Esophagus squamous epithelium (tissue), 5 donors: ENCODE results near the gene INTS1. TPM values are rescaled to one million over a fixed set of nuclear protein-coding genes. Genes with fewer than 3 reads are reported as not detected.

Source experiments
- DNase-seq: peaks from one replicate; lab custom pipeline; 2025; lab: John Stamatoyannopoulos, UW
- H3K27ac ChIP-seq, 4 donors: fragments of 200-600 bp; sonication (generic); one replicate each; pipeline ENCODE4 v1.5.1; 2016 to 2019; ENCODE audit warnings: mild to moderate bottlenecking in 1 of 4
- H3K27me3 ChIP-seq, 4 donors: fragments of 200-600 bp; sonication (generic); 1 replicate in 3 of 4; 2 replicates in 1 of 4; pipeline versions ENCODE4 v1.5.1 to v1.6.0; 2017 to 2021; ENCODE audit warnings: antibody characterized with exemption in 1 of 4
- H3K36me3 ChIP-seq, 3 donors: fragments of 200-600 bp; sonication (generic); one replicate each; pipeline ENCODE4 v1.5.1; 2016 to 2019
- H3K4me1 ChIP-seq, 3 donors: fragments of 200-600 bp; sonication (generic); one replicate each; pipeline ENCODE4 v1.5.1; 2017 to 2019
- H3K4me3 ChIP-seq, 4 donors: fragments of 200-600 bp; sonication (generic); 1 replicate in 3 of 4; 2 replicates in 1 of 4; pipeline ENCODE4 v1.5.1; 2016 to 2019; ENCODE audit warnings: mild to moderate bottlenecking in 2 of 4, moderate library complexity in 1 of 4
- H3K9me3 ChIP-seq, 3 donors: fragments of 200-600 bp; sonication (generic); one replicate each; pipeline ENCODE4 v1.5.1; 2016 to 2019
- POLR2A ChIP-seq, 4 donors: fragments of 450-650 bp; IDR thresholded peaks; one replicate each; pipeline ENCODE4 v1.6.1; 2017; ENCODE audit warnings: antibody characterized with exemption in 4 of 4, mild to moderate bottlenecking in 4 of 4, moderate library complexity in 3 of 4
- WGBS, 2 donors: methylation state at CpG; one replicate each; pipeline ENCODE4 v1.1.5; 2018; 5-methylcytosine and 5-hydroxymethylcytosine counted together
- intact Hi-C: fragments of 100-400 bp; cut with DNase I; formaldehyde crosslinking; loops from one replicate; pipeline ENCODE4 v1.15.0; 2022
- total RNA-seq, 4 donors: library from RNA; depleted of rRNA; stranded (reverse); fragments of >200 nt; gene quantifications; one replicate each; pipeline ENCODE4 v1.1.0, GENCODE V29; 2016
- TF ChIP-seq, protein P1 (sequence below), 6 experiments: fragments of 450-650 bp in 4 of 6; fragments of 200-600 bp in 2 of 6; sonication (generic) in 2 of 6; IDR thresholded peaks; one replicate each; pipeline ENCODE4 v1.5.1; 2016 to 2019; ENCODE audit warnings: antibody characterized with exemption in 6 of 6, mild to moderate bottlenecking in 4 of 6, moderate library complexity in 4 of 6
- donor health status: DM: yes; HTN: yes; CAD: no.

Gene INTS1
- total RNA-seq, 4 donors from 2014 or later, result 27.8 to 45.3 (median 36.6) TPM

DNA sequence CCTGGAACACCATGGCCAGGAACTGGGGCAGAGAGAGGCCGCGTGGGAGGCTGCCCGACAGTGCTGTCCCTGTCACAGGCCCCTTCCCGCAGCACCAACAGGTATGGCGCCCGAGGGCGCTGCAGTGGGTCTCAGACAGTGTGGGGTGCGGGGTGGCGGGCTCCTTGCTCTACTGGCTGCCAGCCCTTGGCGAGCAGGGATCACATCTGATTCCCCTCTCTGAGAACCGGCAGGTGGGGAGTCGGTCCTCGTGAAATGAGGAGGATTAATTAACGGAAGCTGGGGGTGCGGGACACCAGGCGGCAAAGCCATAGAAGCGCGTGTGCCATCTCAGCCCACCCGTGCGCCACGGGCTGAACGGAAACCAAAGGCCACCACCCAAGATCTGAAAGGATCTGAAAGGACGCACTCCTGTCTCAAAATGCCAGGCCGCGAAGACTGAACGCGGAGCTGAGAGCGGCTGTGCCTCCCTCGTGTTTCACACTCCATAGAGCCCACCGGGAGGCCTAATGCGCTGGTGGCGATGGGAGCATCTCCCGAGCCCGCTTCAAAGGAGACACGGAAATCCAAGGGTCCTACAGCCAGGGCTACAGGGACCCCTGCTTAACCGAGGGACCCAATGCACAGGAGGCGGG, 6.8 kb downstream of the INTS1 start:
- Histone ChIP-seq H3K27ac (no peak overlapping the region), H3K4me1 (peaks cover 1 to 11% (median 8%) of the 10 kb centered on the region in 3 donors), H3K36me3 (peaks cover 35 to 100% (median 48%) of the 10 kb centered on the region in 3 donors), H3K27me3 (no peaks in the 10 kb centered on the region), H3K4me3 (no peak overlapping the region), H3K9me3 (no peaks in the 10 kb centered on the region)
- WGBS, 2 donors, result 95% methylated on average over 13 to 14 of the region's 37 CpGs
- intact Hi-C loops, result no loop called here
- no peak for DNase-seq
- TF ChIP-seq POLR2A (IDR thresholded peaks at IDR 0.05), result no peak
- TF ChIP-seq, protein P1, sequence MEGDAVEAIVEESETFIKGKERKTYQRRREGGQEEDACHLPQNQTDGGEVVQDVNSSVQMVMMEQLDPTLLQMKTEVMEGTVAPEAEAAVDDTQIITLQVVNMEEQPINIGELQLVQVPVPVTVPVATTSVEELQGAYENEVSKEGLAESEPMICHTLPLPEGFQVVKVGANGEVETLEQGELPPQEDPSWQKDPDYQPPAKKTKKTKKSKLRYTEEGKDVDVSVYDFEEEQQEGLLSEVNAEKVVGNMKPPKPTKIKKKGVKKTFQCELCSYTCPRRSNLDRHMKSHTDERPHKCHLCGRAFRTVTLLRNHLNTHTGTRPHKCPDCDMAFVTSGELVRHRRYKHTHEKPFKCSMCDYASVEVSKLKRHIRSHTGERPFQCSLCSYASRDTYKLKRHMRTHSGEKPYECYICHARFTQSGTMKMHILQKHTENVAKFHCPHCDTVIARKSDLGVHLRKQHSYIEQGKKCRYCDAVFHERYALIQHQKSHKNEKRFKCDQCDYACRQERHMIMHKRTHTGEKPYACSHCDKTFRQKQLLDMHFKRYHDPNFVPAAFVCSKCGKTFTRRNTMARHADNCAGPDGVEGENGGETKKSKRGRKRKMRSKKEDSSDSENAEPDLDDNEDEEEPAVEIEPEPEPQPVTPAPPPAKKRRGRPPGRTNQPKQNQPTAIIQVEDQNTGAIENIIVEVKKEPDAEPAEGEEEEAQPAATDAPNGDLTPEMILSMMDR (IDR thresholded peaks at IDR 0.05), result no peak

DNA sequence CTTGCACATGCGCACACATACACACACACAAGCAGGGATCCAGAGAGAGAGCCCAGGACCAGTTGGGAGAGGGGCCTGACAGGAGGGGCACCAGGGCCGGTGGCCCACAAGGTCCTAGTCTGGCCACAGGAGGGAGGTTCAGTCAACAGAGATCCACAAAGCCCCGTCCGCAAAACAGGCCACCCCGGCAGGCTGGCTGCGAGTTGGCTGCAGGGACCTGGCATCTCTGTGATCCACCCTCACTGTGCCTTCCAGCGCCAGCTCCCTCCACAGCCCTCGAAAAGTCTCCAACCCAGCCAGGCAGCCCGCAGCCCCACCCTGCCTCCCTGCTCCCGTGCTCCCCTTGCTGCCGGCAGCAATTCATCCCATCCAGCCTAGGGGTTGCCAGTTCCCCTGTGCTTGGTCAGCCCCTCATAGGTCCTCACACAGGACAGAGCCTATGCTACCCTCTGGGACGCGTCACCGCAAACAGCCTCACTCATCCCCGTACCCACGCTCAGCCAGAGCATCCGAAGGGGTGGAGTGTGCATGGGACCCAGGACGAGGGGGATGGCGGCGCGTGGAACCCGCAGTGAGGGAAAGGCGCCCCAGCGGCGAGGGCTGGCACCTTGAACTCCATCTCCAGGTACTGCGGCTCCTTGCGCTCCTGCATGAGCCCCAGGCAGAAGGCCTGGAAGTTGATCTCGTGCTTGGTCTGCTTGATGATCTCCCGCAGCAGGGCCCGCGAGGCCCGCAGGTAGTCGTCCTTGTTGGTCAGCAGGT, 7.5 kb downstream of the INTS1 start:
- WGBS, 2 donors, result 87 to 97% methylated on average over 5 to 13 of the region's 33 CpGs
- Histone ChIP-seq H3K27ac (no peak overlapping the region), H3K36me3 (peaks cover 31 to 100% (median 45%) of the 10 kb centered on the region in 3 donors), H3K27me3 (no peaks in the 10 kb centered on the region), H3K4me3 (no peak overlapping the region), H3K9me3 (no peaks in the 10 kb centered on the region), H3K4me1 (peaks cover 0 to 4% (median 1%) of the 10 kb centered on the region in 3 donors)
- intact Hi-C loops, result no loop called here
- no peak for DNase-seq
- TF ChIP-seq, protein P1 (IDR thresholded peaks at IDR 0.05), result no peak
- TF ChIP-seq POLR2A (IDR thresholded peaks at IDR 0.05), result no peak

DNA sequence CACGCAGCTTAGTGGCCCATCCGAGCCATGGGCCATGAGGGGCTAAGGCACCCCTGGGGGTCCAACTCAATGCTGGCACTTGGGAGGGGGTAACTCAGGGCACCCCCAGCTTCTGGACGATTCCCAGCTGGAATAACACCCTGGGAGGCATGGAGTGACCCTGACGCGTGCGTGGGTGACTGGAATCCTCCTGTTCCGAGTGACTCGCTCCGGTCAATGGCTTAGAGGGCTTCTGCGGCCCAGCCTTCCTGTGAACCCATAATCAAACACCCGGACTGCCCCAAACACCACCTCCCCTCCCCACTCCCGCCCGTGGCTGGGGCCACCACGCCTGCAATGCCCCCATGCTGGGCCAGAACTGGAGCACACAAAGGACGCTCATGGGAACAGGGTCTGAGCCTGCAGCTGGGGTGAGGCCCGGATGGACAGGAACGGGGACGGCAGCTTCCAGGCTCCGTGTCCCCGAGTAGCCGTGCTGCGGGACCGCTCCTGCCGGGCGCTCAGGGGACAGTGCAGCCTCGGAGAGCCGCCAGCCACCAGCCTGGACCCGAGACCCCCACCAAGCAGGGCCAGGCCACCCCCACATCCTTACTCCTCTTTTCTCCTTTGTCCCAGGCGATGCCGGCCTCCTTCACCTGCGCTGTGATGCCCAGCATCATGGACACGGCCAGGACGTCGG, 8.5 kb downstream of the INTS1 start:
- H3K27ac ChIP-seq, result no peak overlapping the region
- peaks cover 31 to 100% (median 50%) of the 10 kb centered on the region in 3 donors for H3K36me3 ChIP-seq
- no peaks in the 10 kb centered on the region for H3K9me3 ChIP-seq
- WGBS, 2 donors, result 100% methylated on average over 1 to 3 of the region's 34 CpGs
- no peaks in the 10 kb centered on the region for H3K27me3 ChIP-seq
- no peaks in the 10 kb centered on the region for H3K4me1 ChIP-seq
- intact Hi-C loops, result no loop called here
- no peak overlapping the region for H3K4me3 ChIP-seq
- DNase-seq, result no peak
- TF ChIP-seq, protein P1 (IDR thresholded peaks at IDR 0.05), result no peak
- no peak for TF ChIP-seq POLR2A (IDR thresholded peaks at IDR 0.05)

DNA sequence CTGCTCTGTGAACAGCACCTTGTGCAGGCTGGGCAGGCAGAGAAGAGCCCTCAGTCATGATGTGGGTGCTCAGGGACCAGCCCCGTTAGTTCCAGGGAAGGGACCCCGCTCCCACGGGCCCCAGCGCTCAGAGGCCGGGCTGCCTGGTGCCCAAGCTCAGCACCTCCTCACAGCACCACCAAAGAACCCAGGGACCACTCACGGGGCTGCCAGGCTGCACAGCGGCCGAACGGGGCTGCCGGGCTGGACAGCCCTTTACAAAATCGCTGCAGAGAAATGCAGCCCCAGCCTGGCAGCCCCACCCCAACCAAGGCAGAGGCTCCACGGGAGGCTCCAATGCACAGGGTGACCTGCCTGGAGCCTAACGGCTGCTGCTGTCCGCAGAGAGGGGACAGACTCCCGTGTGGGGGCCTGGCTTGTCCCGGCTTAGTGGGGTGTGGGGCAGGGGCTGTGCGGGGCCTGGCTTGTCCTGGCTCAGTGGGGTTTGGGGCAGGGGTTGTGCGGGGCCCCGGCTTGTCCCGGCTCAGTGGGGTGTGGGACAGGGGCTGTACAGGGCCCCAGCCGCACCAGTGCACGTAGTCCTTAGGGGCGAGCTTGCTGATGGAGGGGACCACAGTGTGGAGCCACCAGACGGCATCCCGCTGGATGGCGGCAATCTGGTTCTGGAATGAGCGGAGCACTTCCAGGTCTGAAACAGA, 9.2 kb downstream of the INTS1 start:
- 100% methylated on average over 1 to 4 of the region's 27 CpGs for WGBS, 2 donors
- H3K27me3 ChIP-seq, result no peaks in the 10 kb centered on the region
- H3K4me1 ChIP-seq, result no peaks in the 10 kb centered on the region
- no peak overlapping the region for H3K4me3 ChIP-seq
- no peak for TF ChIP-seq POLR2A (IDR thresholded peaks at IDR 0.05)
- TF ChIP-seq, protein P1 (IDR thresholded peaks at IDR 0.05), result no peak
- no peaks in the 10 kb centered on the region for H3K9me3 ChIP-seq
- no peak overlapping the region for H3K27ac ChIP-seq
- peaks cover 31 to 100% (median 50%) of the 10 kb centered on the region in 3 donors for H3K36me3 ChIP-seq
- DNase-seq, result no peak
- intact Hi-C loops, result no loop called here
